NCI-H82 treated with DMSO at 0.1 percent for 48 hours (cell line): ENCODE data around the gene NONO.
"Not testable (repeated sequence)": the region's sequence is repeated elsewhere in the genome, so short reads cannot be mapped to it uniquely, and the experiment has no call there.

Experiments used
- DNase-seq: peaks from one replicate; lab custom pipeline; 2025; ENCODE audit not compliant: unreplicated experiment; lab: John Stamatoyannopoulos, UW

The NONO gene

GRCh38 chrX:71285929-71286328 lies 2.5 kb downstream of the NONO start:
- no peak for DNase-seq

GRCh38 chrX:71291381-71291780 lies 7.9 kb downstream of the NONO start:
- no peak for DNase-seq

- no peak for DNase-seq
Observed at GRCh38 chrX:71292669-71293365, 9.4 kb downstream of the NONO start.

- no peak for DNase-seq
Observed at GRCh38 chrX:71296806-71297205, 13.4 kb downstream of the NONO start.

- DNase-seq: no peak
Observed at GRCh38 chrX:71298119-71298518, 14.7 kb downstream of the NONO start.

- DNase-seq: not testable (repeated sequence)
Observed at GRCh38 chrX:71300064-71300463, 16.6 kb downstream of the NONO start.

- not testable (repeated sequence) for DNase-seq
Observed at GRCh38 chrX:71300495-71300894, 17.1 kb downstream of the NONO start.

GRCh38 chrX:71301195-71301924 lies 17.9 kb downstream of the NONO start, which contains the start of gene ITGB1BP2:
ITGB1BP2 (plus strand) TSS chrX:71301750; CDS start chrX:71301807, 57 bp downstream.
- DNase-seq: peak; percentile 88

GRCh38 chrX:71302461-71303213 lies 19.2 kb downstream of the NONO start:
- DNase-seq: no peak

- DNase-seq: no peak
Observed at GRCh38 chrX:71304561-71304960, 21.1 kb downstream of the NONO start.

GRCh38 chrX:71315917-71316316 lies 32.5 kb downstream of the NONO start:
- no peak for DNase-seq

- DNase-seq: not testable (repeated sequence)
Observed at GRCh38 chrX:71316959-71317358, 33.5 kb downstream of the NONO start.

GRCh38 chrX:71320126-71320525 lies 36.7 kb downstream of the NONO start:
- DNase-seq: no peak

- no peak for DNase-seq
Observed at GRCh38 chrX:71321731-71322130, 38.3 kb downstream of the NONO start.

- not testable (repeated sequence) for DNase-seq
Observed at GRCh38 chrX:71324452-71324851, 41.0 kb downstream of the NONO start.

- DNase-seq: no peak
Observed at GRCh38 chrX:71326394-71326793, 43.0 kb downstream of the NONO start.

GRCh38 chrX:71349151-71349665 lies 65.8 kb downstream of the NONO start:
- not testable (repeated sequence) for DNase-seq

- not testable (repeated sequence) for DNase-seq
Observed at GRCh38 chrX:71349867-71350266, 66.4 kb downstream of the NONO start.
